ENCODE results near the gene ODF2.

Gene ODF2

DNA sequence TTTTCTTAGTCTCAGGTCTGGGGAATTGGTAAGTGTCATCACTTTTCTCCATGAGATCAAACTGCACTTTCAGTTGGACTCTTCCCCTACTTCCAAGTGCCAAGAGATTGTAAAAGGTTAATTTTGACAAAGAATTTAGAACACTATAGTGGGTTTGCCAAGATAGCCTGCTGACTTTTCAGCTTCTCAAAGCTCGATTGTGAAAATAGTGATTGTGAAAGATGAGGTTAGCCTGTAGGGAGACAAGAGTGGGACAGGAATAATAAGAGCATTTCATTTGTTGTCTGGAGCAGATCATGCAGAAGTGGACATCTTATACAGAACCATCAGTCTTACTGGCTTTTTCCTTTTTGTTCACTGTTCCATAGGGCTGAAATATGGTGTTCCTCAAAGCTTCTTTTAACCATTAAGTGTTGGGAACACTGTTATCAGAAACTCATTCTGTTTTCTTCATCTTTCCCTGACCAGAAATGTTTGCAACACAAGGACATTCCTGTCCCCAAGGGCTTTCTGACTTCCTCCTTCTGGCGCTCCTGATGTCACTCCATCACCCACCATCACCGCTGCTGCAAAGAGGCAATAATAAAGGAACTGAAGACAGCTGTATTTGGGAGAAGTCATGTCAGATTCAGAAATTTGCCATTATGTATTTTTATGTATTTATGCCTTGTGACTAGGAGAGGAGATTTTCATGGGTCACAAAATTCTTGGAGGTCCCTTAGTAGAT lies 85.0 kb downstream of the ODF2 start:
- DNase-seq, result no peak

DNA sequence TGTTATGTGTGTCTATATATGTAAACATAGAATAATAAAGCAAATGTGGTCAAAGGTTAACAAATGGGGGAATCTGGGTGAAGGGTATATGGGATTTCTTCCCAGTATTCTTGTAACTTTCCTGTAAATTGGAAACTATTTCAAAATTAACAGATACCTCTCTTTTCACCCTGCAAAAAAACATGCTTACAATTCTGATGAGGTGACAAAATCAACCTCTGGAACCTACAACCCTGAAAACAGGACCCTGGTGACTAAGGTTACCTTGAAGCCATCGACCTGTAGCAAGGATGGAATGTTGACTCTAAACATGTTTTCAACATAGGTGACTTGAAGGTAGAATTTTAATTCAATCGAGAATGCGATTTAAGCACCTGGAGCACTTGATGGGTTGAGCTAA lies 90.7 kb downstream of the ODF2 start:
- no peak for DNase-seq

DNA sequence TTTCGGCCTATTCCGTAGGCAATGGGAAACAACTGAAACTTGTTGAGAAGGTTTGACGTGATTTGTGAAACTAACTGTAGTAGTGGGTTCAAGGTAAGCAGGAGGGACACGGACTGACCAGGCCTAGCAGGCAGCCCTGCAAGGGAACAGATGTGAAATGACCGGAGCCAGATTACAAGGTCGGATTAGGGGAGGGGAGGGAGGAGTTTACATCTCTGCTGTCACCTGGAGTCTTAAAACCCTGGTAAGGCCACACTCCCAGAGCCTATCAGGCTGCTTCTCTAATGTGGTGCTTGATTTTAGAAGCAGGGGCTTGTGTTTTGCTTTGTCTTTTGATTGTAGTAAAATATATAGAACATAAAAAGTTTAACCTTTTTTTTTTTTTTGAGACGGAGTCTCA lies 93.1 kb downstream of the ODF2 start:
- DNase-seq, result no peak

DNA sequence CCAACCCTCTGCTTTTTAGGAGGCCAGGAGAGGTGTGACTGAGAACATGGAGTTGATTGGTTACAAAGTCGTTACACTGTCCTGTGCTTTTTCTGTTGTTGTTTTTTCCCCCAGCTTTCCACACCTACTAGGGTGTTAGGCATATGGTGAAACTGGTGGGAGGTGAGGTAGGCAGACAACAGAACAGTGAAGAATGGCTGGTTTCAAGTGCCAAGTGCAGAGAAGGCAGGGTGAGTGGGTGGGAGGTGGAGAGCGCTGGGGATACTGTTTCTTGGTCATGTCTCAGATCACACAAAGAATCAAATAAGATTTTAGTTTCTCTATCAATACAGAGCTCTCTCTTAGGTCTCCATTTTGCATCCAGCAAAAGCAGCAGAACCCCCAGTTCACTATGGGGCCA lies 94.4 kb downstream of the ODF2 start:
- DNase-seq, result no peak
